ENCODE data around the gene CCDC91.

- TF ChIP-seq CTCF (IDR thresholded peaks at IDR 0.05) (no peak), POLR2A (IDR thresholded peaks at IDR 0.05) (no peak)
Observed at GRCh38 chr12:28161697-28162096, 28.6 kb upstream of the CCDC91 start.
